GM13976 (cell line): ENCODE data around the gene LTC4S.

Source experiments
- DNase-seq: peaks from one replicate; pipeline ENCODE4 v3.0.0; 2012; ENCODE audit warnings: low spot score
- in situ Hi-C: fragments of 300-500 bp; cut with MboI; formaldehyde crosslinking; loops from one replicate; pipeline ENCODE4 v1.12.0; 2022; ENCODE audit warnings: low sequenced_read_pairs, mixed read lengths, inconsistent platforms; ENCODE audit not compliant: unreplicated experiment
- TF ChIP-seq, protein P1 (sequence below): IDR thresholded peaks from 2 replicates; pipeline ENCODE4 v1.5.1; 2012; ENCODE audit warnings: borderline replicate concordance, mild to moderate bottlenecking; ENCODE audit not compliant: insufficient read depth; ENCODE audit errors: extremely low read depth, missing control alignments, control extremely low read depth

Gene LTC4S

DNA sequence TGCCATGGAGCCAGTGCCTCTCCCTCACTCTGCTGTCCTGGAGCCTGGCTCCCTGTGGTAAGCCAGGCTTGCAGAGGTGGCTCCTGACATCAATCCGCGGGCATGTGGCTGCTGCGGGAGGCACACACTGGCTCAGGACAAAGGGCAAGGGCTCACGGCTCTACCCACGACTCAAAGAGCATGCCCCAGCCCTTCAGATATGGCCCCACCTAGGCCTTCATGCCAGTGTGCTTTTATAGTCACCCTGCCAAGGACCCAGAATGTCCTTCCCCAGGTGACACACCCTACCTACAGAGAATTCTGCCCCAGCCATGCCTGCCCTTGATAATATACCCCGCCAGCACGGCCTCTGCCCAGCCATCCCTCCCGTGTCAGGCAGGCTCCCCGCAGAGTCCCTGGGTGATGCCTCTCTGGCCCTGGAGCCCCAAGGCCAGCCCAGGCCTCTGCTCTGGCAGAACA lies 11.3 kb downstream of the LTC4S start:
- DNase-seq: no peak
- TF ChIP-seq, protein P1, sequence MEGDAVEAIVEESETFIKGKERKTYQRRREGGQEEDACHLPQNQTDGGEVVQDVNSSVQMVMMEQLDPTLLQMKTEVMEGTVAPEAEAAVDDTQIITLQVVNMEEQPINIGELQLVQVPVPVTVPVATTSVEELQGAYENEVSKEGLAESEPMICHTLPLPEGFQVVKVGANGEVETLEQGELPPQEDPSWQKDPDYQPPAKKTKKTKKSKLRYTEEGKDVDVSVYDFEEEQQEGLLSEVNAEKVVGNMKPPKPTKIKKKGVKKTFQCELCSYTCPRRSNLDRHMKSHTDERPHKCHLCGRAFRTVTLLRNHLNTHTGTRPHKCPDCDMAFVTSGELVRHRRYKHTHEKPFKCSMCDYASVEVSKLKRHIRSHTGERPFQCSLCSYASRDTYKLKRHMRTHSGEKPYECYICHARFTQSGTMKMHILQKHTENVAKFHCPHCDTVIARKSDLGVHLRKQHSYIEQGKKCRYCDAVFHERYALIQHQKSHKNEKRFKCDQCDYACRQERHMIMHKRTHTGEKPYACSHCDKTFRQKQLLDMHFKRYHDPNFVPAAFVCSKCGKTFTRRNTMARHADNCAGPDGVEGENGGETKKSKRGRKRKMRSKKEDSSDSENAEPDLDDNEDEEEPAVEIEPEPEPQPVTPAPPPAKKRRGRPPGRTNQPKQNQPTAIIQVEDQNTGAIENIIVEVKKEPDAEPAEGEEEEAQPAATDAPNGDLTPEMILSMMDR: no peak
- in situ Hi-C loops: no loop called here

DNA sequence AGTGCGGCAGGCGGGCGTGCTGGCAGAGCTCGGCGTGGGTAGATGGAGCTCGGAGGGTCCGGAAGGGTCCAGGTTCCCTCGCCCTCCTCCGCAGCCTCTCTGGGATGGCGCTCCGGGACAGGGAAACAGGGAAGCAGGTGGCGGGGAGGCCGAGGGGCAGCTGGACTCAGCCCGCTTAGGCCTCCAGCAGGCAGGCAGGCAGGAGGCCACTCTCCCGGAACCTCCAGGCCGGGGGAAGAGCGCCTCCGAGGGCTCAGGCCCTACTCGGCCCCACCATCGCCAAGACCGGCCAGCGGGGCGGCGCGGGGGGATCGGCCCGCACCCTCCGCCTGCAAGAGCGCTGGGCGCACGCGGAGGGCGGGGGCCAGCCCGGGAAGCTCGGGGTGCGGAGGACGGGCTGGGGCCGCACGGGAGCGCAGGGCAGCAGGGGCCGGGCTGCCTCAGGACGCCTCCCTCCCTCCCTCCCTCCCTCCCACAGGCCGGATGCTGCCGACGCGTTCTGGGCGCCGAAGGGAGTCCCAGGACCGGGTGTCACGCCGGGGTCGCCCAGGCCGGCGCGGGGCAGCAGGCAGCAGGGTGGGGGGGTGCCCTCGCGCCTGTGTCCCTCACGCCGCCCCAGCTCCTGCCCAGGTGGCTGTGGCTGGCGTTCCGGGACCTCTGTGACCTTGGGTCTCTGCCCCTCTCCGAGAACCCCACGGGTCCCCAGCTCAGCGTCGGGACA lies 11.9 kb downstream of the LTC4S start:
- peak; percentile 82 for DNase-seq
- in situ Hi-C loops: no loop called here
- TF ChIP-seq, protein P1: no peak

DNA sequence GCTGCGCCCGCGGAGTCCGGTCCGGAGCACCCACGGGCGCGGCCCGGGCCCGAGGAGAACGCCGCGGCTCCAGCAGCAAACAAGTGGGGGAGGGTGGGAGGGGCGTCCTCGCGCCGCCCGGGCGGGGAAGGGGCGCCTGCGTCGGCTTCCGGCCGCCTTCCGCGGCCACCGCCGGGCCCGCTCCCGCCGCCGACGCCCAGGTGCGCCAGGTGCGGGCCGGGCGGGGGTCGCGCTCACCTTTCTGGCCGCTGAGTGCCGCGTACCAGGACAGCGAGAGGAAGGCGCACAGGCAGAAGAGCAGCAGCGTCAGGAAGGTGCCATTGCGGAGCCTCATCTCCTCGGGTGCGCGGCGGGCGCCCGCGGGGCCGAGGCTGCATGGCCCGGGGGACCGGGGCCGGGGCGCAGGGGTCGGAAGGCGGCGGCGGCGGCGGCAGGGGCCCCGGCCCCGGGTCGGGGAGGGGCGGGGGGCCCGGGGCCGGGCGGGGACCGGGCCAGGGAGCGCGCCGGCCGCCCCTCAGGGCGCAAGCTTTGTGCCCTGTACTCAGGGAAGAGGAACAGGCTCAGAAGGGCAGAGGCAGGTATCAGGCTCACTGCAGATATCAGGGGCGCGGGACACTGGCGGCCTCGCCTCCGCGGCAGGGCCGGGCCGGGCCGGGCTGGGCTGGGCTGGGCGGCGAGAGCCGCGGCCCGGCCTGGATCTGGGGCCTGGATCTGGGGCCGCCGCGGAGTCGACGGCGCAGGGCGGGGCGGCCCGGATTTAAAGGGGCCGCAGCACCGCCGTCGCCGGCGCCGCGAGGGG lies 12.7 kb downstream of the LTC4S start, which contains the start of gene MGAT4B:
Gene MGAT4B, minus strand, starts transcription at position 617 of the 799 bp plus-strand sequence. Its CDS starts 283 bp downstream, at position 334.
- TF ChIP-seq, protein P1: no peak
- DNase-seq: peak; percentile 92
- in situ Hi-C loops: no loop called here

DNA sequence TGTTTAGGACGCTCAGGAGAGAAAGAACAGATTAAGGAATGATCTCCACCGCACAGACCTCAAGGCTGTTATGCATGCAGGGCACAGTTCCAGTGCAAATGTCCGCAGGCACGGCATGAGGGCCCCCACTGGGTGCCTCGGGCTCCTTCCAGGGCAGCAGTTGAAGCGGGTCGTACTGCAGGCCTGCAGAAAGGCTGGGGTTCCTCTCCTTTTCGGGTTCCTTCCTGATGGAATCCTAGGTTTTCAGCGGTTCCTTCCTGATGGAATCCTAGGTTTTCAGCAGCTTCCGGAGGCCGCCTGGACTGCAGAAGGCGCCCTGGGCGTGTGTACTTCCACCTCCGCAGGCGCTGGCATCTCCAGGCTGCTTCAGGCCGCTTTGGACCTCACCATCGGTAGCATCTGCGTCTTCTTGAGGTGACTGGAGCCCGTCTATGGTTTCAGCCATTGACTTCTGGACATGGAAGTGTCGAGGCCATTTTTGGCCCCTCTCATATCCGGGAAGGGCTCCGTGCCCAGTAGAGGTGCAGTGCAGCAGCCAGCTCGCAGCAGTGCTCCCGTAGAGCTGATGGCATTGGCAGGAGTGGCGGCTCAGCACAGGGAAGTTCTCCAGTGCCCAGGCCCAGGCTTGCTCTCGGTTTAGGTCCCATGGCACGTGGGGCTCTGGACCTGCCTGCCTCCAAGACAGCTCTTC lies 18.5 kb downstream of the LTC4S start:
- TF ChIP-seq, protein P1: no peak
- DNase-seq: no peak
- in situ Hi-C loops: no loop called here

DNA sequence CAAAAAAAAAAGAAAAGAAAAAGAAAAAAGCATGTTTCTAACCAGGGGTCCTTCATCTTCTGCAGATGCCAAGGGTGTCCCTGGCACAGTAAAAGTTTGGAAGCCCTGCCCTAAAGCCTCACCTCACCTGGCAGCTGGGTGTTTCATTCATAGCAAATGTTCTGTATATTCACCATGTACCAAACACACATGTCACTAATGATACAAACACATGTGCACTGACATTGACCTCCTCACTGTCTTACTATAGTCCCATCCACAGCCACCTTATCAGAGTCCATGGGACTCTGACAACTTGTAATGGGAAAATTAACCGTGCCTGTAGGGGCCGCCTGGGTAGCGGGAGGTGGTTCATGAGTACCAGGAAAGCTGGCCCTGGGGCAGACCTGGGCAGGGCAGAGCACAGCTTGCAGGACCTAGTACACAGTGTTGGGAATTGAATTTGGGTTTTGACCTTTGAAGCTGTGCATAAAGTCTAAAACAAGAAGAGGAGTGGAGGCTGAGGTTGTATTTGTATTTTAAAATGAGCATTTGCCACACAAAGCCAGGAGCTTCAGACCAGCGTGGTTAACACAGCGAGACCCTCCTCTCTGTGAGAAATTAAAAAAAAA lies 19.3 kb downstream of the LTC4S start:
- in situ Hi-C loops: no loop called here
- no peak for DNase-seq
- TF ChIP-seq, protein P1: no peak

DNA sequence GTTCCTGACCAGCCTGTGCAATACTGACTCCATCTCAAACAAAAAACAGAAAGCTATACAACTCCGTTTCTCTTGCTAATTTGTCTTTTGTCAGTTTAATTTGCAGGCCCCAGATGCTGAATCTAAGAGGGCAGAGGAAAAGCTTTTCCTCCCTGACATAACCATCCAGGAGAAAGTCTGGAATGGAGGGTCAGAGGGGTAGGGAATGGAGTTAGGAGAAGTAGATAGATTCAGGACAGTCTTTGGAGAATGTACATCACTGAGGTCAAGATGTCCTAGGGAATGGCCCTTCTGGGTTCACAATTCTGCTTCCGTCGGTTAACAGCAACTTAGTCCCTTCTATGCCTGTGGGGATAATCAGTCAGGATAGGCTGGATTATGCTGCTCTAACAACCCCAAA lies 20.3 kb downstream of the LTC4S start:
- TF ChIP-seq, protein P1: no peak
- in situ Hi-C loops: no loop called here
- no peak for DNase-seq
